GM21723 (cell line): Measurements from ENCODE around the gene RBM20.

Experiments
- ATAC-seq: cut with Tn5 transposase; IDR thresholded peaks from one replicate; pipeline ENCODE4 v1.9.1; 2021; ENCODE audit warnings: mild to moderate bottlenecking, moderate library complexity; ENCODE audit not compliant: unreplicated experiment

The RBM20 gene

DNA sequence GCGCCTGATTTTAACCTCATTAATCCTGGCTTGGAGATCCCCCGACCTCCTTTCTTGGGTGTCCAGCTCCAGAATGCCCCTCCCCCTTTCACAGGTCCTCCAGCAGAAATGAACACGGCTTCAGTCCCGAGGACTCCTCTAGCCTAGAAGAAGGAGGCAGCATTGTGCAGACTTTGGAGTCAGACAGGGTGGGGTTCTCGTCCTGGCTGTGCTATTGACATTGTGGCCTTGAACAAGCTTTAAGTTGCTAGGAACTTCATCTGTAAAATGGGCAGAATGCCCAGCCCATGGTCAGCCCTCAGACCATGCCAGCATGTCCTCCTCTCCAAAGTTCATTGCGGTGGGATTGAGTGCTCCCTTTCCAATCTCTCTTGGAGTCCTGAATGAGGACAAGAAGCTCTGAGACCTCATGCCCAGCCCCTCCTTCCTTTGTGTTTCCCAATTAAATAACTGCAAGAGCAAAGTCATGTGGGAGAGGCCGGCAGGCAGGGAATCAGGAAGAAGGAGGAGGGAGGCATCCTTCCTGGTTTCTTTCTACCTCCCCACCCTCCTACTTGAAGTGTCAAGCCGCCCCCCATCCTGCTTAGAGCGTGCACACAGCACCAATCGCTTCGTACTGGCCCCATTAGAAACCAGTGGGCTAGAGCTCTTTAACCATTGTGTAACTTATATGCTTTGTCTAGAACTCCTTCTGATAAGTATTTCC lies 86.4 kb downstream of the RBM20 start:
- ATAC-seq, result no peak

DNA sequence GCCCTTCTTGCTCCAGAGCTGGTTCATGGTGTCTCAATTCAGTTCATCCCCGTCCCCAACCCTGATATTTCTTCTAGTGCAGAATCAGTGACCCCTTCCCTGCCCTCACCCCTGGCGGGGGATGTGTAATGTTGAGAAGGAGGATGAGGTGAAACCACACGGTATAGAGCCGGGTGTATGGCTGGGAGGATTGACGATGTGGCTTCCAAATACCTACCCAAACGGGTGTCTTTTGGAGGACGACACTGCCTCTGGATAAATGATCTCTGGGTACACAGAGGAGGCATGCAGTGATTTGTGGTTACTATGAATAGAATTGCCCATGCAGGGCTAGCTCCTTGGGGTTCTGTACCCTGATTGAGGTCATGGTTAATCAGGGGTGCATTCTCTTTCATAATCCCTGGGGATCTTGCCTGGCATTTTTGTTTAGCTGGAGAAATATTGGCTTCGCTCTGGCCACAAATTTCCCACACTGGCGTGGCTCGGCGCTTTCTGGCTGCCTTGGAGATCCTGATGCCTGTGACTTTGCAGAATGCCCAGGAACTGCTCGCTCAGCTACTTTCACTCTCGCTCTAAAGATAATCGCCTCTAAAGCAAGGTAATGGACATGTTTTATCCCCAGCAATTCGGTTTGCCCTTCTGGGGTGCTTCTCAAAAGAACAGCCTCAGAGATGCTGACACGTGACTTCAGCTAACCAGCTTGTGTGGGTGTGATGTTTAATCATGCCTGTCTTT lies 89.2 kb downstream of the RBM20 start:
- ATAC-seq, result no peak

DNA sequence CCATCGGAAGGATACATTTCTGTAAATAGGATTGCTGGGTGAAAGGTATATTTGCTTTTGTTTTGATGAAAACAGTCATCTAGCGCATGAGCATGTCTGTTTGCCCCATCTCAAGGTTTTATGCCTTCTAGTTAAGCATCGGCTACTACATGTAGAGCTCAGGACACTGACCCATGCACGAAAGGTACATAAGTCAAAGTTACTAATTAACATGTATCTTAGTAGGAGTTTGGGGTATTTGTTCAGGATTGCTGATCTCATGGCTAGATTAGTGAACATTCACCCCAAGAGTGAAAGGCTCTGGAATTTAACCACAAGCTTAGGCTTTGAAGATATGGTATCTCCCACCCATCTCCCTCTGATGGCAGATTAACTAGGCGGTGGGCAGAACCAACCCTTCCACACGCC lies 91.5 kb downstream of the RBM20 start:
- no peak for ATAC-seq

DNA sequence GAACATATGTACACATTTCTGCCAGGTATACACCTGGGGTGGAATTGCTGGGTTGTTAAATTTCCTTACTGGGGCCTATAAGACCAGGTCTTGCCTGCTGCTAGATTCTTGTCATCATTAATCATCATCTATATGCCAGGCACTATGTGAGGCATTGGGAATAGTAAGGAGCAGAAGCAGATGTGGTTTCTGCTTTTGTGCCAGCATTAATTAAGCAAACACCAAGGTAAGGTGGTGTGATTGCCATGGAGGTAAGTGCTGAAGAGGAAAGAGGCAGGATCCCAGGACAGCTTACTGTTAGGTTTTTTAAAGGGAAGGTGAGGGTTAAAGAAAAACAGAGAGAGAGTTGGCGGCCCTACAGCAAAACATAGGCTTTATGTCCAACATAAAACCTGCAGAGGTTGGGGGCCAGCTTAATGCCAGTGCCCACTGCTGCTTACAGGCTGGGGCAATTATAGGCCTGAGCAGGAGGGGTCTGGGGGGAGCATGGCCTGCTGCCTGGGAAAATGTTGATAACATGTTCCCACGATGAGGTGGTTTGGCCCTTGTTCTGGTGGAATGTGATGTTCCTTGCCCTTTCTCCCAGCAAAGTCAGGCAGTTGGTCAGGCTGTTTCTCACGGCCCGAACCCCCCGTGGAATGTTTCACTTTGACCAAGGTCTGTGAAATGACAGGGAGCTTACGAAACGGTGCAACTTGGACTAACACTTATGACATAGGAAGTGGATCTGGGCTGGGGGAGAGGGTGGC lies 93.9 kb downstream of the RBM20 start:
- no peak for ATAC-seq

DNA sequence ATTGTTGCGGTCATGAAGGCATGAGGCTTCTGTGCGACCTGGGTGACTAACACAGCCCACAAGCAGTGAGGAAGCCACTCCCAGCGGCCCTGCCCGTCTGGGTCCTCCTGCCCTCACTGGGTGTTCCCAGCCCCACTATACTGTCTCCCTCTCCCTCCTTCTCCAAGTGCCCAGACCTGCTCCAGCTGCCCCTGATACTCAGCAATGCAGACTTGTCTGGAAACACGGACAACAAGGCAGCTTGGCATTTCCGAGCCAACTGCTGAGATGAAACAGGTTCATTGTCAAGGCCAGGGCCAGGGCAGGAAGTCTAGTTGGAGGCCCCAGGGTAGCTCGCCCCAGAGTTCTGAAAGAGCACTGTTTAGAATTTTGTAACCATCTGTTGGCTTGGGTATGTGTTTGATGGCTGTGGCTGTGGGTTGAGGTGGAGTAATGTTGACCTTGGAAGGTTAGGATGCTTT lies 95.7 kb downstream of the RBM20 start:
- no peak for ATAC-seq

DNA sequence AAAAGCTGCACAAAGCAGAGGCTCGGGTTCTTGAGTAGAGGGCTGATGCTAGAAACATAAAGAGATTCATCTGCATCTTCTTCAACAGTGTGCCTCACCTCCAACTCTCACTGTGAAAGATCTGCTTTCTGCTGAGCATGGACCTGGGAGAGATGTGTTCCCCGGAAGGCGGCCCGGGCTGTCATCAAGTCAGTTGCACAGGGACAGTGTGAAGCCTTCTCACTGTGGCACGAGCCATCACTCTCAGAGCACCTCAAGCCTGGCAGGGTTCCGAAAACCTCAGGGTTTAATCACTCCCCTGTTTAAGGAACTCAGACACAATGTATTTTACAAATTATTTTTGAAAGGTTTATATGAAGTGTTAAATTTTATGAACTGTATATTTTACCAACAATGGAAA lies 98.7 kb downstream of the RBM20 start:
- ATAC-seq, result no peak

DNA sequence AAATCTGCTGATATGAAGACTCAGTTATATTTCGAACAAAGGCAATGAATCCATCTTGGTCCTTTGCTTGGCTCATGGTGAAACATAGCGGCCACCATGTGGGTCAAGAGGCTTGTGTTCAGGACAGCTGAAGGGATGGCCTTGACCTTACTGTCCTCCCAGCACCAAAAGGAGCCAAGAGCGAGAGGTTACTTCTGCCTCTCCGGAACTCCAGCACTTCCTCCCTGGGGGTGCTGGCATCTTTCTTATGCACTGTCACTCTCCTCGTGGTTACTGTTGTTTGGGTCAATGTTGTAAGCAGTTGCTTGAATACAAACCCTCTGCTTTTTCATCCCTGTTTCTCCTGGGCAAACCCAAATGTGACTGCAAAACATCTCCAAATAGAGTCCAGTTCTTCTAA lies 100.6 kb downstream of the RBM20 start:
- no peak for ATAC-seq

DNA sequence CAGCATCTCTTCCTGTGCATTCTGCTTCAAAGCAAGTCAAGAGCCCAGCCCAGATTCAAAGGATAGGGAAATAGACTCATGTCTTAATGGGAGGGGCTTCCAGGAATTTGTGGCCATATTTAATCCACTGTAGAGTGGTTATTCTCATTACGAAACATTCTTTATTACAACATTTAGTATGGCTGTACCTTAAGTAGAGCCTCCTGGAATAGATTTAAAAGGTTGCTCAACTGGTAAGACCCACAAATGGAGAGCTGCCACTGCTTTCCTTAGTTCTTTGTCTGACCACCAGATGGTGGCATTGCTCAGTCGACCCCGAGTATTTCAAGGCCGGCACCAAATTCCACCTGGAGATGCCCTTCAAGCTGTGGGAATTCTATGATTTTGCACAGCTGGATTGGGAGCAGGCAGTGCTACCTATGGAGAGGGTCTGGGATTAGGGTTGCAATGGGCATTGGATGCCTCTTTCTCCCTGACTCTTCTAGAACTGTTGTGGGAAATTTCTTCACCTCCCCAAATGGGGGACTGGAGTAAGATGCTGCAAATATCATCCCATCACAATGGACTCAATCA lies 102.2 kb downstream of the RBM20 start:
- peak; percentile 55 for ATAC-seq

DNA sequence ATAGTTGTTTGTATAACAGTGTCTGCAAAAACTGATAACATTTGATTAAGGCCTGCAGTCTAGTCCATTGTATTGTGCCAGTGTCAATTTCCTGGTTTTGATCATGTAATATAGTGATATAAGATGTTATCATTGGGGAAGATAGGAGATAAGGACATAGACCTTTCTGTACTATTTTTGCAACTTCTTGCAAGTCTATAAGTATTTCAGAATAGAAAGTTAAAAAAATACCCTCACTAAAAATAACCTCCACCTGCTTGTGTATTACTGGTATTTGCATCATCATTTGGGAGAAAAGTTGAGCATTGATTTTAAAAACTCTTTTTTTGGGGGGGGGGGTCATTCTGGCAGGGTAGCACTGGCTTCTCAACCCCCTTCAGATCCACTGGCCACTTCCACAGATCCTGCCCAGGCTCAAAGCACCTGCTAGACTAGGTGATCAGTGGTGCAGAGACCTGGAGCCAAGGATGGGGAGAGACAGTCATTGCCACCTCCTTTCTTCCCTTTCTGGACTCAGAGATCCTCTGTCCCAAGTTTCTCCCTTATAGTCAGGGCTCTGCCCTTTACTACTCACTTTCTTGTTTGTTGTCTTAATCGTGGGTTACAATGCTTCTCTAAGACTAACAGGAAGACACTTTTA lies 103.0 kb downstream of the RBM20 start:
- ATAC-seq, result peak; percentile 31

DNA sequence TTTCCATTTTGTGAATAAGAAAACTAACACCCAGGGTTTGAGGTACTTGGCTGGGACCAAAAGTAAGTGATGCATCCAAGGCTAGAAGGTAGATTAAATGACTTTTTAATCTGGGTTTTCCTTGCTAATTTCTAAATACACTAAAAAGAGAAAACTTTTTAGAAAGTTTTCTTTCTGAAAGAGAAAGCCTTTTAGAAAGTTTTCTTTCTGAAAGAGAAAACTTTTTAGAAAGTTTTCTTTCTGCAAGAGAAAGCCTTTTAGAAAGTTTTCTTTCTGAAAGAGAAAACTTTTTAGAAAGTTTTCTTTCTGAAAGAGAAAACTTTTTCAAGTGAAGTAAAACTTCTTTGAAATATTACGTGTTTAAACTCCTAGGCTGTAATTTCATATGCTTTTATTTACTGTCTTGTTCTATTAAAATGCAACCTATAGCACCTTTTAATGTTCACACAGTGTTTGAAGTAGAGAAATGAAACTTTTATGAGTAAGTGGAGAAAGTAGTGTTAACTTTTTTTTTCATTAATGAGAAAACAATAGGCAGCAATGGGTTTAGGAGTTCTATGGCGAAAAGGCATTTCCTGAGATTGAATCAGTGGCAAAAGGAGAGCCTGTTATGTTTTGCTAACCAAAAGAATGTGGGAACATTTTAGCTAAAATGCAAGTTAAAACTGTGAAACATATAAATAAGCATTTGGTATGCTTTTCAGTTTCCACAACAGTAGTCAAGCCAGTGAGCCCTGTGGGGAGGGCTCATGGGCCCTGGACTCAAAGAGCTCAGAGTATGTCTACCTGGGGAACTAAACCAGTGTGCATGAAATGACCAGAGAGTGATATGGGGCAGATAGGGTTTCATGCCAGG lies 103.7 kb downstream of the RBM20 start:
- peak; percentile 41 for ATAC-seq

DNA sequence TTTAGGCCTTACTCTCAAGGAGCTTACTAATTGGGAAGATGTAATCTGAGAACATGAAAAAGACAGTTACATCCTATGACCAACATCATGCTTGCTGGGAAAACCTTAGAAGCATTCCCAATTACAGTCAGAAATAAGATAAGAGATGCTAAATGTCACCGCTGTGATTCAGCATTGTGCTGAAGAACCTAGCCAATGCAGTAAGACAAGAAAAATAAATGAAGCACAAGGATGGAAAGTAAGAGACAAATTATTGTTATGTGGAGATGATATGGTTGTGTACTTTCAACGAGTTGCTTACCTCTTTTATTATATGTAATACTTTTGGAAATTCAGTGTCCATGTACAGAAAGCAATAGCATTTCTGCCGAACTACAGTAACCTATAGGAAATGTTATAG lies 104.8 kb downstream of the RBM20 start:
- no peak for ATAC-seq

DNA sequence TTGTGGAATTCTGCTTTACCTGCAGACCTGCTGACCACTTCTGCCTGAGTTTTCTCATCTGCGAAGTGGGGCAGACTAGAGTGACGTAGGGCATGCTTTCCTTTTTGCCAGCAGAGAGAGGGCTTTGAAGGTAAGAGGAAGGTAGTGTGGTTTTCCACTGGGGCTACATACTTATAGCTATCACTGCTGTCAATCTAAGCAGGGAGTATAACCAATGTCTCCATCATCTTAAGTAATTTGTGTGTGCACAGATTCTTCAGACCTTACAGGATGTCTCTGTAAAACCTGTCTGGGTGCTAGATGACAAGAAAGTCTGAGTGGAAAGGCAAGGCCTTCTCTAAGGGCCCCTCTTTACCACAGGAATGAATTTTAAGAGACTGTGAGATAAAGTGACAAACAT lies 106.8 kb downstream of the RBM20 start:
- ATAC-seq, result no peak

DNA sequence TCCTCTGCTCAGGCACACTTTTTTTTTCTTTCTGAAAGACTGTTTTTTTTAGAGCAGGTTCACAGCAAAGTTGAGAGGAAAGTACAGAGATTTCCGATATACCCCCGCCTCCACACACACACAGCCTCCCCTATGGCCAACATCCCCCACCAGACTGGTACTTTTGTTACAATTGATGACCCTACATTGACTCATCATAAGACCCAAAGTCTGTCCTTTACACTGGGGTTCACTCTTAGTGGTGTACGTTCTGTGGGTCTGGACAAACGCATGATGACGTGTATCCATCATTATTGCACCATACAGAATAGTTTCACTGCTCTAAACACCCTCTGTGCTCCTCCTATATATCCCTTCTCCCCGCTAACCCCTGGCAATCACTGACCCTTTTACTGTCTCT lies 107.7 kb downstream of the RBM20 start:
- no peak for ATAC-seq

DNA sequence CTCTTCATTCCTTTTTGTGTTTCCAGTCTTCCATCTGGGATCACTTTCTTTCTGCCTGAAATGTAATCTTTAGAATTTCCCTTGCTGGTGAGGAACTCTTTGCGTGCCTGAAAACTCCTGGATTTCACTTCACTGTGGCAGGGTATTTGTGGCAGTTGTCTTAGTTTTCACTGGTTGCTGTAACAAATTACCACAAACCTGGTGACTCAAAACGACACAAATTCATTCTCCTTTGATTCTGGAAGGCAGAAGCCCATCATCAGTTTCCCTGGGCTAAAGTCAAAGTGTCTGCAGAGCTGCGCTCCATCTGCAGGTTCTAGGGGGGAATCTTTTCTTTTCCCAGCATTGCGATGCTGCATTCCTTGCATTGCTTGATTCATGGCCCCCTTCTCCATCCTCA lies 109.3 kb downstream of the RBM20 start:
- ATAC-seq, result no peak

DNA sequence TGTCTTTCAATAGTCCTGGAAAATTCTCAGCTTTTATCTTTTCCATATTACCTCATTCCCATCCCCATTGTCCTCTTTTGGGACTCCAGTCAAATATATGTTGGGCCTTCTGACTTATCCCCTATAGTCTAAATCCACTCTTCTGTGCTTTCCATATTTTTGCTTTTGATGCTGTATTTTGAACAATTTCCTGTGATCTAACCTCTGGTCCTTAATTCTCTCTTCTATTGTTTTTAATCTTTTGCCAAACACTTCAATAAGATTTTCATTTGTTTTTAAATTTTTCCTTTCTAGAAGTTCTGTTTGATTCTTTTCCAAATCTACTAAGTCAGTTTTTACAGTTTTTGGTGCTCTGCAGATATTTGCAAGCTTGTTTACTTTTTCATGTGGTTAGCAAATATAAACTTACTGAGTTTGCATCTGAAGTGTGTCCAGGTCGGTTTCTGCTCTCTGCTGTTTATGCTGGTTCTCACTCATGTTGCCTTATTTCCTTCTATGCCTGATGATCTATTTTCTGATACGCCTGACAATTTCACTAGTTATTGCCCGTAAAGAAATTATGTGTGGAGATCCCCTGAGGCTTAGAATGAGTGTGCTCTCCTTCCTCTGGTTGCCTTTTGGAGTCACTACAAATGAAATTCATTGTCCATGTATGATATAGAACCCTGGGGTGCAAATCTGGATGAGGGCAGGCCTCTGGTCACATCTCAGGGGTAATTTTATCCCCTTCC lies 110.4 kb downstream of the RBM20 start:
- no peak for ATAC-seq

DNA sequence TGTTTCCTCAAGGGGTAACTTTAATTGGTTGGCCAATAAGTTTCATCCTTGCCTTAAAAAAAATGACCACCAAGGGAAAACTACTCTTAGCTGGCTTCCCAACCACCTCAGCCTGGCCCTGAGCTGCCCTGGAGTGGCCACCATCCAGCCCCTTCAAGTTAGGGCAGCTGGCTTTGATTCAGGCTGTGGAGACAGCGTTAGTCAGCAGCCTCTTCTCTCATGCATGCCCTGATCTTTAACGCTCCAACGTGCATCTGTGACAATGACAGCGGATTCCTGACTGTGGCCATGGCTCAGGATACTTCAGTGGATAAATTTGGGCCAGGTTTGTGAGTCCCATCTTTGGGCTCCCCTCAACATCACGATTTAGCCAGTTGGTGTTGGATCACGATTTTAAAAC lies 111.6 kb downstream of the RBM20 start:
- no peak for ATAC-seq

DNA sequence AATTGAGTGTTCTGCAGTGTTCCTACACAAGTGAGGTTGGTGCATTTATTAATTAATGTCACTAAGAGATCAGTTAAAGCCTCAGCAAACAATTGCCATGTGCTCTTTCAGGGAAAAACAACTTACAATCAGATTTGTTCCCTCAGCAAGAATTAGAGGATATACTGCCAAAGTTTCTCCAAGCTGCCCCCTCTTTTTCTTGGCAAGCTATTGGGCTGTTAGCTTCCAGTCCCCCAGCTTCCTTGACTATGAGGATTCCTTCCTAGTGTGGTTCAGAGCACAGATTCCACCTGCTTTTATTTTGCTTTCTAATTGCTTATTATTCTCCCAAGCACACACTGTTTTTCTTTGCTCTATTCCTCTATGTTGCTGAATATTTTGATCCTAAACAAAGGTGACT lies 112.7 kb downstream of the RBM20 start:
- ATAC-seq, result no peak

DNA sequence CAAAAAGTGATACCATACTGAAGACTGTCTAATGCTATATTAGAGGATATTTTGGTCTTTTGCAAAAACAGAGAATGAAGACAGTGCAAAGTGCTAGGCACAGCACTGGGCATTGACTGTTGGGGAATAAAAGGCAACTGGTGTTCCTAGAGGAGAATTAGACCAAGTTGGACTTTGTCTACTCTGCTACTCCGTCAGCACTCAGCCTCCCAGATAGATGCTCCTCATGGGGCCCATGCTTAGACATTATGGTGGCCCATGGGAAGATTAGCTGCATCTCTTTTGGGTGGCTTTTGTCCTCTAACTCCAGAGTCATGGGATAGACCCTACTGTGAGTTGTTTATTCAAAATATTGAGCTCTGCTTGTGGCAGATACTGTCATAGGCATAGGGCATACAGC lies 113.5 kb downstream of the RBM20 start:
- ATAC-seq, result no peak

DNA sequence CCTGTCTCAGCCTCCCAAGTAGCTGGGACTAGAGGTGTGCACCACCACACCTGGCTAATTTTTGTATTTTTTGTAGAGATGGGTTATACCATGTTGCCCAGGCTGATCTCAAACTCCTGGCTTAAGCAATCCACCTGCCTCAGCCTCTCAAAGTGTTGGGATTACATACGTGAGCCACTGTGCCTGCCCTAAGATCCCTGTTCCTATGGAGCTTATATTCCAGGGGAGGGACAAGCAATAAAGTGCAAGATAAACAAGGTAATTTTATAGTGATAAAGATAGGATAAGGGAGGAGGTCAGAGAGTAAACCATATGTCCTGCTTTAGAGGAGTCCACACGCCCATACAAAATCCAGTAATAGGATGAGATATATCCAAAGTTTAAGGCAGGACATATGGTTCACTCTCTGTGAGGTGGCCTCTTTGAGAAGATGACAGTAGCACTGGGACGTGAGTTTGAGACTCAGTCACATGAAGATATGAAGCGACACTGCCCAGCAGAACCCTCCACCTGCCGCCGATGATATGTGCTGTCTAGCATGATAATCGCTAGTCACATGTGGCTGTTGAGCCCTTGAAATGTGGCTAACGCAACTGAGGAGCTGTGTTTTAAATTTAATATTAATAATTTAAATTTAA lies 114.1 kb downstream of the RBM20 start:
- no peak for ATAC-seq
